ENCODE results near the gene RNF141.

Gene RNF141

GRCh38 chr11:10498022-10498400 lies 43.0 kb downstream of the RNF141 start:
- DNase-seq (ENCODE audit: low spot score): no peak

- DNase-seq (ENCODE audit: low spot score): peak; percentile 42
Observed at GRCh38 chr11:10497371-10498021, 43.5 kb downstream of the RNF141 start.

GRCh38 chr11:10496296-10496936 lies 44.6 kb downstream of the RNF141 start:
- DNase-seq (ENCODE audit: low spot score): peak; percentile 33

- DNase-seq (ENCODE audit: low spot score): no peak
Observed at GRCh38 chr11:10495464-10495786, 45.6 kb downstream of the RNF141 start.

DNA sequence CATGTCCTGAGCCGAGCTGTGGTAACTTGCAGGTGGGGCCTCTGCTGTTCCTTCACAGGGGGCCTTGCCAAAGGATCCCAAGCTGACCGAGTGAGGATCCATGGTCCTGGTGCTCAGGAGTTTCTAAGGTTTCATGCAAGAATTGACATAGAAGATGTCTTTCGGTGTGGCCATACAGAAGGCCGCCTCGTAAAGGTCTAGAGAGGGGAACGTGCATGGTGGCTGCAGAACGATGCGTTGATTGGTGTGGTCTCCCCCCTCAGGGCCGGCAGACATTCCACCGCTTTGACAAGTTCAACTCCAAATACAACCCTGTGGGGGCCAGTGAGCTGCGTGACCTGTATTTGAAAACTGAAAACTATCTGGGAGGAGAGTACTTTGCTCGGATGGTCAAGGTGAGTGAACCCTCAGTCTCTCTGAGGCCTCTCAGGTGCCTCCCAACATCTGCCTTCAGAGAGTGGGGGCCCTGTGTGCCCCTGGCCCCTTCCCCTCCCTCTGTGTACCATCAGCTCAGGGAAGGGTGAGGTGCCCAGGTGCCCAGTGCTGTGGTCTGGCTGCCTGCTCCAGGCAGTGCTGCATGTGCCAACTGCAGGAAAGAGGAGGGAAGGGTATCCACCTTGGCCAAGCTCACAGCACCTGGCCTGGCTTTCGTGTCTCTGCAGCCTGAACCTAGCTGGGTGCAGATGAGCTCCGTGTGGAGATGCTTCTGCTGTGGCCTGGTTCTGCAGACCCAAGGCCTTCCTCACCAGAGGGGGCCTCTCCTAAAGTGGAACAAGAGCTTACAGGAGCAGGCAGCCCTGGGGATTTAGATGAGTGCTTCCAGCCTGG lies 46.1 kb downstream of the RNF141 start:
- peak; percentile 48 for DNase-seq (ENCODE audit: low spot score)

GRCh38 chr11:10493041-10493663 lies 47.8 kb downstream of the RNF141 start:
- DNase-seq (ENCODE audit: low spot score): peak; percentile 53

GRCh38 chr11:10492084-10492483 lies 48.9 kb downstream of the RNF141 start:
- no peak for DNase-seq (ENCODE audit: low spot score)

DNA sequence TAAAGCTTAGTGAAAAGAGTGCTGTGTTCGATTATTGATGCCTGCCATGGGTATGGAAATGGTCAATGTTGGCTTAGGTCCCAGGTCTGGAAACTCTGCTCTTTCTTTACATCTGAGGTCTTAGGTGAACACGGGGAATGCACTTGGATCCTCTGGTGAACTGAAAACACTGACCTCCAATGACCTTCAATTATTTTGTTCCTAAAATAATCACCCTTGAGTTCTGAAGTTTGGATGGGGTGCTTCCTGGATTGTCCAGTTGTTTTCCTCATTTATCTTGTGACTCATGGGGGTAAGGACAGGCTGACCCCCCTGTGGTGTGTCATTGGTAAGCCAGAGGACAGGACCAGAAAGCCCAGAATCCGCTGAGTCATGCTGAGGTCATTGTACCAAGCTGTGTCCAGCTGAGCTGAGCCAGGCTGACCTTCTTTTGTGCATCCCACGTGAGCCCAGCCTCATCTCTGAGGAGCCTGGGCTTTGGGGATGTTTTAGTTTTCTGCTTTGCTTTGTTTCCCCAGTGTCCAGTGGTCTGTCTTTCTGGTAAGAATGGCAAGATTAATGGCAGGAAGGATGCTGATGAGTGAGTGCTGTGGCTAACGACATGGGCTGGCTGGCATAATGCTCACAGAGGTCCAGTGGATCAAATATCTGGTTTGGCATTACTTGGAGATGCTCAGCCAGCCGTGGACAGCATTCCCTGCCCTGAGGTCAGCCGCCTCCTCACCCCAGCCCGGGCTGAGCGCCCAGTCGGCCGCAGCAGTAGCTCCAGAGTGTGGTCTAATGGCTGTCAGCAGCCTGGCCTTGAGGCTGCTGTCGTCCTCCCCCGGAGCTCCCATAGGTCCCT lies 50.4 kb downstream of the RNF141 start:
- DNase-seq (ENCODE audit: low spot score): peak; percentile 63

DNA sequence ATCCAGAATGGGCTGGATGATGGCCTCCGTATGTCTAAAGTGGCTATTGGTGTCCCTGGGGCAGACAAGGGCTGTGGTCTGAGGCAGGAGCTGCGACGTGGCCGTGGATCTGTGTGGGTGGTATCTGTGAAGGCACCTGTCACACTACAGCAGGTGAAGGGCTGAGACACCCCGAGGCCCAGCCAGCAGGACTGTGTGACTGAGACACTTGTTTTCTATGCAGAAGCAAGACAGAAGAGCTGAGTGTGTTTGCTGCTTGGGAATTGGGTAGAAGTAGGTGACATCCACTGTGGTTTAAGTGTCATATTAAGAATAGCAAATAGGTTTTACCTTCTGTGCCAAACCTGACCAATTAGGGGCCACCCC lies 51.0 kb downstream of the RNF141 start:
- DNase-seq (ENCODE audit: low spot score): peak; percentile 57

DNA sequence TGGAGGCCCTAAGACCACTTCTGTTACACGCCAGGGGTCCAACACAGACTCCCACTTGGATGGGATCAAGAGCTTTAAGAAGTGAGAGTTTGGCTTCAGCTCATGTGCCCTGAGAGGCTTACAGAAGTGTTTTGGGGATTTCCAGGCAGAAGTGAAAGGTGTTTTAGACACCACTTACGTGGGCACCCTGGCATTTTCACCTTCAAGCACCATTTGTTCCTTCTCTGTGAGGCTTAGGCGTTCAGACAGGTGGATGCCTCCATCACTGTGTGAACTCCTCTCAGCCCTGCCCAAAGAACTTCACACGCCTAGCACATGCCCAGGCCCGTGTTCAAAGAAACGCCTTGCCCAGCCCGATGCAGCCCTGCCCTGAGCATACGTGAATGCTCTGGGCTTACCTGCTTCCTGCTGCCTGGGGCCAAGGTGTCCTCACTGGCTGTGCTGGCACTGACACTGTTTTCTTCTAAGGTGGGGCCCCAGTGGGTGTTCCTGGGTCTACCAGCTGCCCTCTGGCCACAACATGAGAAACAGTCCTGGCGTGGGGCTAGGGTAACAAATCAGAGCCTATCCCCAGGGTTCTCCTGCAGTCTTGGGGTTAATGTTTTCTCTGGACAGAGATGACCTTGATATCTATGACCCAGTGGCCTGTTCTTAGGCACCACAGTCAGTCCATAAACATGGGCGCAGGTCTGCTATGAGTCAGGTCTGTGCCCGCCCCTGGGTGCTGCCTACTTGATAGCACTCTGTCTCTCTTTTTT lies 51.9 kb downstream of the RNF141 start:
- DNase-seq (ENCODE audit: low spot score): peak; percentile 31

GRCh38 chr11:10488121-10488933 lies 52.7 kb downstream of the RNF141 start:
- peak; percentile 17 for DNase-seq (ENCODE audit: low spot score)

- peak; percentile 20 for DNase-seq (ENCODE audit: low spot score)
Observed at GRCh38 chr11:10487002-10487647, 53.9 kb downstream of the RNF141 start.

DNA sequence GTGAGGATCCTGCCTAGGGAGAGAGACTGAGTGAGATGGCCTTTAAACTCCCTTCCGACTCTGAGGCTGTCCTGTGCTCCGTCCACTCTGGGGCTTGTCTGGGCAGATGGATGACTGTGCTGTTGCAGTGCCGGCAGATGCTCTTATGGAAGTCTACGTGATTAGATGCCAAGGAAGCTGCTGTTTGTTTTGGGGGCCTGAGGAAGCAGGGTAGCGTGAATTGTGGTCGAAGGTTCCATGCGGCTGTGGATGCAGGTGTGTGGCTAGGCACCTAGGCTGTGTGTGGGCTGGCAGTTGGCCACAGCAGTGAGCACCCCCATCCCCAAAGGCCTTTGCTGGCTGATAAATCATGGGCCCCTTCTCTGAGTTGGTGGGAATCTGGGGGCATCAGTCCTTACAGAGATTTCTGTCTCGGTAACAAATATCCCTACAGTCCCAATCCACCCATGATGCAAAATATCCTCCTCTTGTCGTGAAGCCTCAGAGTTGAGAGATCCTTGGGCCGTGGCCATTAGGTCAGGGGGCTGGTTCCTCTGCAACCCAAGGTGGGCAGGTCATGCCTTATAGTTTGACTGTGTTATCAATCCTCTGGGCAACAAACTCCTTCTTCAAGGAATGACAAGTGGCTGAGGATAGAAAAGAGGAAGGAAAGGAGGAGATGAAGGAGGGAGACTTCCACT lies 54.7 kb downstream of the RNF141 start:
- DNase-seq (ENCODE audit: low spot score): peak; percentile 34

DNA sequence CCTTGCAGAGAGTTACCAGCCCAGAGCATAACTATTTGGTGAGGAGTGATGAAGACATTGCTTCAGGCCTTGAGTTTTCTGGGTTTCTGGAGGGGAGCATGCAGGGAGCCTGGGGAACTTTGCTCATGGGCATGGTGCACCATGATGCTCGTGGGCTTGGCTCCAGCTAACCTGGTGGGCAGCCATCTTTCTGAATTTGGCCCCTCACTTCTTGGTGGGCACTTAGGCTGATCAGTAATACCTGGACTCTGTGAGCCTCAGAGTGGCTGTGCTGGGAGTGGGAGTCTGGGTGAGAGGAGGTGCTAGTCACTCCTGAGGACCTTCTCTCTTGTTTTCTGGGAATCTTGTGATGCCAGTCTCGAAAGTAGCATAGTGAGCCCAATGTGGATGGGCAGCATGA lies 55.3 kb downstream of the RNF141 start:
- DNase-seq (ENCODE audit: low spot score): peak; percentile 12

DNA sequence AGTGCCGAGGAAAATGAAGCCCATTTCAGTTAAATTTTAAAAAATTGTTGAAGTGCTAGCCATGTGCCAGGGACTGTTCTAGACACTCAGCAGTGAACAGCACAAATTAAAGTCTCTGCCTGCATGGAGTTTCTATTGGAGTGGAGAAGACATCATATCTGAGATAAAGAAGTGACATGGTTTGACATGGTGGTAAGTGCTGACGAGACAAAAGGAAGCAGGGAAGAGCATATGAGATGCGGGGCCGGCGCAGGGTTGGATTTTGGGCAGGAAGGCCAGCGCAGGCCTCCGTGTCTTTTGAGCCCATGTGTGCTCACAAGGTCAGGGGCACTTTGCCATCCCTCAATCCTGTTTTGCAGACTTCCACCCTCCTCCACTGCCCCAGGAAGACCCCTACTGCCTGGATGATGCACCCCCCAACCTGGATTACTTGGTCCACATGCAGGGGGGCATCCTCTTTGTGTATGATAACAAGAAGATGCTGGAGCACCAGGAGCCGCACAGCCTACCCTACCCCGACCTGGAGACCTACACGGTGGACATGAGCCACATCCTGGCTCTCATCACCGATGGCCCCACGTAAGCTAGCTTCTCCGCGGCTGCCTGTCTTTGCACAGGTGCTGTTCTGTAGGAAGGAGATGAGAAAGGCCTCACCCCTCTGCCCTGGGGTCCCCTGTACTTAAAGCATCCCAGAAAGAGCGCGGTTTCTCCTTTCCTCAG lies 56.4 kb downstream of the RNF141 start:
- peak; percentile 38 for DNase-seq (ENCODE audit: low spot score)

- peak; percentile 23 for DNase-seq (ENCODE audit: low spot score)
Observed at GRCh38 chr11:10483584-10483983, 57.4 kb downstream of the RNF141 start.

- DNase-seq (ENCODE audit: low spot score): peak; percentile 8
Observed at GRCh38 chr11:10483174-10483573, 57.8 kb downstream of the RNF141 start.

GRCh38 chr11:10481560-10482349 lies 59.2 kb downstream of the RNF141 start:
- DNase-seq (ENCODE audit: low spot score): peak; percentile 23

Measured in left forelimb (tissue), 1 donor.